T-helper 2 cell treated with Interferon-gamma antibody and Interleukin-4, amounts not matched to agents 5 μg/mL and 100 μg/mL, for 36 hours (primary cell): ENCODE measurements around the gene GAS1.

Source experiments
- DNase-seq: peaks from one replicate; pipeline ENCODE4 v3.0.0; 2021; ENCODE audit warnings: low spot score
- H3K27ac Mint-ChIP-seq: one replicate; pipeline ENCODE4 v1.8.0; 2021; ENCODE audit warnings: mild to moderate bottlenecking, mixed read lengths
- H3K27me3 Mint-ChIP-seq: one replicate; pipeline ENCODE4 v1.8.0; 2021; ENCODE audit warnings: low read depth, mixed read lengths
- H3K36me3 Mint-ChIP-seq: one replicate; pipeline ENCODE4 v1.8.0; 2021; ENCODE audit warnings: low read depth, mixed read lengths
- H3K4me1 Mint-ChIP-seq: one replicate; pipeline ENCODE4 v1.8.0; 2021; ENCODE audit warnings: low read depth, mixed read lengths
- H3K4me3 Mint-ChIP-seq: one replicate; pipeline ENCODE4 v1.8.0; 2022; ENCODE audit warnings: mild to moderate bottlenecking, moderate library complexity, mixed read lengths
- H3K9me3 Mint-ChIP-seq: one replicate; pipeline ENCODE4 v1.8.0; 2021; ENCODE audit warnings: mixed read lengths

The GAS1 gene

DNA sequence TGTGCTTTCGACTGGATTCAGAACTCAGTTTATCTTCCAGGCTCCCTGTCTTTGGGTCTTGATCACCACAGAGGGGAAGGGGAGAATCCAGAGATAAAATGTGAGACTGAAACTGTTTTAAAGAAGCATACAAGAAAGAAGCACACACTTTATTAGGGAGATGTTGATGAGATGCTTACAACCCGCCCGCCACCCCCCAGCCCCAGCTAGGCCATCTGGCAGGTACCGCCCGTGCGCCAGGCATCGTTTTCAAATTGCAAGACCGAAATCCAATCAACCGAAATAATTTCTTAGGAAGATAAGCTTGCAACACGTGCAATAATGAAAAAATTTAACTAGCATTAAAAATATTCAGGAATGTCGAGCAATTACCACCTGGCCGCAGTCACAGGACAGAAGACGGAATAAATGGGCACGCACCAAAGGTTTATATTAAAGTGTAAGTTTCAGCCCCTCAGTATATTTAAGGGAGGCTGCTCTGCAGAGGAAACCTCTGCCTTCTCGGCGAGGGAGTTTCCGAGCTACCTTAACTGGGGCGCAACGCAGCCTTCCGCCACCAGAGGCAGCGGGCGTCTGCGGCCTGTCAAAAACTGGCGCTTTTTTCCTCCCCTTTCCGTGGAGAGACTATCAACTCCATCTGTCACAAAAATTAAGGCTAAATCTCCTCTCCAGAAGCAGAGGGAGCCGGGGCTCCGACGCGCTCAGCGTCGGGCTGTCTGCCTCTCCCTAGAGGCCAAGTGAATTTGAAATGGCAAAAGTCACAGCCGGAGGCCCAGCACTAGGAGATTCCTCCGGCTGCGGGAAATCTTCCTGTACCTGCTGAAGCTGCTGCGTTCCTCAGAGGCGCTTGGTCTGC is 996 bp upstream of the GAS1 start:
- Mint-ChIP-seq H3K4me3 (peak overlapping the region; percentile 85), H3K4me1 (peaks cover 4% of the 10 kb centered on the region), H3K36me3 (no peaks in the 10 kb centered on the region), H3K27ac (no peak overlapping the region), H3K9me3 (peaks cover 17% of the 10 kb centered on the region), H3K27me3 (peaks cover 25% of the 10 kb centered on the region)
- DNase-seq, result peak; percentile 62

DNA sequence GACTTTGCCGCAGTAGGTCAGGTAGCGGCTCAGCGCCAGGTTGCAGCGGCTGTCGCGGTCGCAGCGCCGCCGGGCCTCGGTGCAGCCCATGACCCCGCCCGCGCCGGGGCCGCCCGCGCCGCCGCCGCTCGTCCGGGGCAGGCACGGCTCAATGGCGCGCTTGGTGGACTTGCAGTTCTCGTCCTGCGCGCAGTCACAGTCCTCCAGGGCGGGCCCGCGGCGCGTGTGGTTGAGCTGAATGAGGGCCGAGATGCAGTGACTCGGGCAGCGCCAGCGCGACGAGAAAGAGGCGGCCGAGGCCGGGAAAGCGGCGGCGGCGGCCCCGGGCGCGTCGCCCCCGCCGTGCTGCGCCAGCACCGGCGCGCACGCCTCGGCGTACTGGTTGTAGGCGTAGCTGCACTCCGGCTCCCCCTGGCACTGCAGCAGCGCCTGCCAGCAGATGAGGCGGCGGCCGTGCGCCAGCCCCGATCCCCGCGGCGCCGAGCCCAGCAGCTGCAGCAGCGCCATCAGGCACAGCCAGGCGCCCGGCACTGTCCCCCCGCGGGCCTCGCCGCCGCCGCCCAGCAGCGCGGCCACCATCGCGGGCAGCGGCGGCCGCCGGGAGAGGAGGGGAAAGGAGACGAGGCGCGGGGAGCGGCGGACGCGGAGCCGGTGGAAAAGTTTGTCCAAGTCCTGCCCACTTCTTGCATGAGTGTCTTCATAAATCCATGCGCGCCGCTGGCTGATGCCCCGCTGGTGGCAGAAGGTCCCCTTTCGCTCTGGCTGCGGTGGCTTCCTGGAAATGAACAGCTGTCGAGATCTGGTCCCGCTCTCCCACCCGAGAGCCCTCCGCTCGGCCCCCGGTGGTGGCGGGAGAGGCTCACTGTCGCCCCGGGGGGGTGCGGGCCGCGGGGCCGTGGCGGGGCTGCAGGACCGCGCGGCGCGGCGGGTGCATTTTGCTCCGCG is 833 bp downstream of the GAS1 start:
- Mint-ChIP-seq H3K27me3 (peaks cover 43% of the 10 kb centered on the region), H3K4me3 (peak overlapping the region; percentile 74), H3K36me3 (no peaks in the 10 kb centered on the region), H3K9me3 (peaks cover 4% of the 10 kb centered on the region), H3K4me1 (peaks cover 4% of the 10 kb centered on the region), H3K27ac (no peak overlapping the region)
- peak; percentile 62 for DNase-seq

DNA sequence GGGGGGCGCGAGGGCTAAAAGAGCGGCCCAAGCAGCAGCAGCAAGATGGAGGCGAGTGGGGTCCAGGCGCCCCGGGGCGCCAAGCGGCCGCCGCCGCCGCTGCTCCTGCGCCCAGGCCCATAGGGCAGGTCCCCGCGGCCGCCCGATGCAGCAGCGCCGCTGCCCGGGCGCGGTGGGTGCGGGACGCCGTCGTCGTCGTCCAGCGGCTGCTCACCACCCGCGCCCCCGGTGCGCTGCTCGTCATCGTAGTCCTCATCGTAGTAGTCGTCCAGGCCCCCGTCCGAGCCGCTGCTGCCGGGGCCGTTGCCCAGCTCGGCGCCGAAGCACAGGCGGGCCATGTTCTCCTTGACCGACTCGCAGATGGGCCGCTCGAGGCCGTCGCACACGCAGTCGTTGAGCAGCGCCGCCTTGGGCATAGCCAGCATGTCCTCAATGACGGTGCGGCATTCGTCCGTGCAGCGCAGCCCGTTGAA is 1.5 kb downstream of the GAS1 start:
- no peak for DNase-seq
- no peaks in the 10 kb centered on the region for H3K36me3 Mint-ChIP-seq
- peaks cover 4% of the 10 kb centered on the region for H3K4me1 Mint-ChIP-seq
- no peaks in the 10 kb centered on the region for H3K9me3 Mint-ChIP-seq
- peaks cover 50% of the 10 kb centered on the region for H3K27me3 Mint-ChIP-seq
- peak overlapping the region; percentile 74 for H3K4me3 Mint-ChIP-seq
- H3K27ac Mint-ChIP-seq, result no peak overlapping the region

DNA sequence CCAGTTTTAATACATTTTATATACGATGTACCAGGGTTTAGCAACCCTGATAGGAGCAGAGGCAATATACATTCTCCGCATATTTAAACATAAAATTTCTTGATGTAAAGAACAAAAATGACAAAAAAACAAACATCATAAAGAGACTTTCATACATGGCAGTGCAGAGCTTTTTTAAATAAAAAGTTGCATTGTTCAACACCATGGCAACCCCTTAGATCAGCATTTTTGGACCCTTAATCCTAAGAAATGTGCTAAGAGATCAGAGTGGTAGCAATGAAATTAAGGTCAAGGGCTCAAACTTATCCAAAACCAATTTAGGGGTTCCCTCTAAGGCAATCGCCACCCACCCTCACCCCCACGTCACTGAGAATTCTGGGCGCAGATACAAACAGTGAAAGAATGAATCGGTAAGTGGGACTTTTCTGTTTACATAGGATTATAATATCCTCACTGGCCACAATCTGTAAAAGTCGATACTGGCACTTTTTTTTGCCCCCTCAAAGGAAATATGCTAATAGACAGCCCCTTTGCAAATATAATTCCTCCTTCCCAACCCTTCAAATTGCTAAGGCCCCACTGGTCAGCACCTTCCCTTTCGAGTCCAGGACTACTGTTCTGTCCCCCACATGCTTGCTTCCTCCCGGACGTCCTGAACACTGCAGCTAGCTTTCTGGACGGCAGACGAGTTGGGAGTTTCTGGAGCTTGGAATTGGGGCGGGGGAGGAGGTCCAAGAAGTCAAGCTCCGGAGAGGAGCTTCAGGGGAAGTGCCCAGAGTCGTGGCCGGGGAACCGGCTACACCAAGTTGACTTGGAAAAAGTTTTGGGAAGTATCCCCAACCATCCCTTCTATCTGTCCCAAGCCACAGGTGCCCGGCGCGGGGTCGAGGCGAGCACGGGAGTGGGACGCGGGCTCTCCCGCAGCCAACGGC is 2.2 kb downstream of the GAS1 start:
- DNase-seq, result no peak
- no peaks in the 10 kb centered on the region for H3K36me3 Mint-ChIP-seq
- no peaks in the 10 kb centered on the region for H3K9me3 Mint-ChIP-seq
- H3K27me3 Mint-ChIP-seq, result peaks cover 53% of the 10 kb centered on the region
- peak overlapping the region; percentile 56 for H3K4me3 Mint-ChIP-seq
- peaks cover 4% of the 10 kb centered on the region for H3K4me1 Mint-ChIP-seq
- no peak overlapping the region for H3K27ac Mint-ChIP-seq

DNA sequence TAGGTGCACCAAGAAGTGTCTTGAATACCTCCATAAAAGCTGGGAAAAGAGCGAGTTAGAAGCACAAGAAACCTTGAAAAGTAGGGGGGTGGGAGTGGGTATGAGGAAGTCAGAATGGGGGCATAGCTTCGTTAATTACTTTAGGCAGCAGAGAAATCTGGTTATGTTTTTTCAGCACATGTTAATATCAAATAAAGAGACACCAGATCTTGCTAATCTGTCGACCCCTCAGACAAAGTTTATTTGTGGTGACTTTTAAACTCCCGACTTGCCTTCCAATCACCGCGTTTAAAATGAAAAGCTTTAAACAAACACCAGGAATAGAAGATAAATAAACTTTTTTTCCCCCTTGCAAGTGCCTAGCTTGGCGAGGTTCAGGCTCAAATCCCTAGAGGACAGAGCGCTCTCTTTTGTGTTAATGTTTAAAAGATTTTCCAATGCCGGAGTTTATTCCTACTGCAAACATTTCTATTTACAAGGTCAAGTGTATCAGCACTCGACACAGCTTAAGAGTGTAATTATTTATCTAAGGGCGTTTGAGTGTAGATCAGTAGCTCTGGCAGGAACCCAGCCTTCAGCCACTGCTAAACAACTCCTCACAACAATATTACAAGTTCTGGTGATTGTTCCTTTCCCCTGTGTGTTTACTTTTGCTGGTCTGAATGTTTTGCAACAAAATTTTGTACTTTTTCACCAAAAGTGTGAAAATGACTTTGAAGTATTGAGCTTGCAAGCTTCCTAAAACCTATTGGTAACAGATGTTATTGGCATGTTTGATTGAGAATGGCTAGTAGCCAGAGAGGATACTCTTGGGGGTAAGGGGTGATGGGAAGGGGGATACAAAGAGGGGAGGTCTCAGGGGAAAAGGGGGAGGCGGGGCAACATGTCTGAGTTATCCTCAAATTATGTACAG is 3.8 kb downstream of the GAS1 start:
- H3K4me3 Mint-ChIP-seq, result no peak overlapping the region
- no peaks in the 10 kb centered on the region for H3K4me1 Mint-ChIP-seq
- DNase-seq, result no peak

DNA sequence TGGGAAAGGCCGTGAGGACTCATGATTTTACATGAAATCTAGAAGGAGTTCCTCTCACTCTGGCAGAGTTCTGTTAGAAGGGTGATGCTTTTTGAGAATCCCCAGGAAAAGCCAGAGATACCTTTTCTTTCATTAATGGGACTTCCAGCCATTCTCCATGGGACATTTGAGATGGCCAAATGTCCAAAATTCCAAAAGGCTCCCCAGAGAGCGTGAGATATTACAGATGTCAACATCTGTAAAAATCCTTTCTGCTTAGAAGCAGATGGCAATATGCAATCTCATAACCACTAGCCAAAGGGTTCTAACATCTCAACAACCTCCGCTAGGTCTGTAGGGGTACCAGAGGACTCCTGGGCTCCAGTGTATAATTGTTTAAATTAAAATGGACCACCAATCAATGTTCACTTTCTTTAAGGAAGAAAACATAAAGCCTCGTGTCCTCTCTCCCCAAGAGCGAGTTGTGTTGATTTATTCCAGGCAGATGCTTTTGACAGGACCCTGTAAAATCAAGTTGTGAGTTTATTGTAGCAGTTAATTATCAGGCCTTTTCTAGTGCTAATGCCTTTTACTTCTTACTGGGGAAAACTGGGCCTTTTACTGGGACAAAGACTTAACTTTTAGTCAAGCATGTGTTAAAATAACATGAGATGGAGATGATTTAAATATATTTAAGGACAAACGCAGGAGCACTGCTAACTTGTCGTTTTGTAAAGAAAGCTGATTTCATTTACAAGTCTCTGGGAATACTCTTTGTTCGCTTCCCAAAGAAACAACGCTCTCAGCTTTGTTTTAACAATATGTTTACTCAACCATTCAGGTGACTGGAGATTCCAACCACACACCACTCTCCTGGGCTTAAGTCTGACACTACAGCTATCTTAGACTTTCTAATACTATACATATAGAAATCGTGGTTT is 4.8 kb downstream of the GAS1 start:
- Mint-ChIP-seq H3K27me3 (peaks cover 65% of the 10 kb centered on the region), H3K9me3 (no peaks in the 10 kb centered on the region), H3K4me3 (no peak overlapping the region), H3K27ac (no peak overlapping the region), H3K36me3 (no peaks in the 10 kb centered on the region), H3K4me1 (no peaks in the 10 kb centered on the region)
- no peak for DNase-seq

More for the DNA sequence above, 3.8 kb downstream of the GAS1 start:
- Mint-ChIP-seq H3K27ac (no peak overlapping the region), H3K36me3 (no peaks in the 10 kb centered on the region), H3K9me3 (no peaks in the 10 kb centered on the region), H3K27me3 (peaks cover 65% of the 10 kb centered on the region)

DNA sequence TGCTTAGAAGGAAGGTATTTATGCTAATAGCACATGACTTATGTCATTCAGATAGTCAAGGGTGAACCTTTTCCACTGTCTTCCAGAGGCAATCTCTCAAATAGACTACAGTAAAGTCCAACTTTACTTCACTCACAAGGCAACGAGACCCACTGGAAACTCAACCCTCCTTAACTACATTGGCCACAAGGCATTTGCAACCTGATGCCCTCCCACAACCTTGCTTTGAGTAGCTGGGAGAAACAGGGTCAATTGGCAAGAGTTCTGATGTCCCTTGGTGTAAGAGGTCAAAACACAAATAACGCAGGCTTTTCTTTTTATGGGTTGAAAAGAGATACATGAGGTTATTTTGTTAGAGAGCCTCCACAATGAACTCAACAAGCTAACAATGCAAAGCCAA is 6.1 kb downstream of the GAS1 start:
- H3K4me1 Mint-ChIP-seq, result no peaks in the 10 kb centered on the region
- no peak overlapping the region for H3K27ac Mint-ChIP-seq
- H3K4me3 Mint-ChIP-seq, result no peak overlapping the region
- no peaks in the 10 kb centered on the region for H3K9me3 Mint-ChIP-seq
- H3K27me3 Mint-ChIP-seq, result peaks cover 65% of the 10 kb centered on the region
- no peak for DNase-seq
- H3K36me3 Mint-ChIP-seq, result no peaks in the 10 kb centered on the region

DNA sequence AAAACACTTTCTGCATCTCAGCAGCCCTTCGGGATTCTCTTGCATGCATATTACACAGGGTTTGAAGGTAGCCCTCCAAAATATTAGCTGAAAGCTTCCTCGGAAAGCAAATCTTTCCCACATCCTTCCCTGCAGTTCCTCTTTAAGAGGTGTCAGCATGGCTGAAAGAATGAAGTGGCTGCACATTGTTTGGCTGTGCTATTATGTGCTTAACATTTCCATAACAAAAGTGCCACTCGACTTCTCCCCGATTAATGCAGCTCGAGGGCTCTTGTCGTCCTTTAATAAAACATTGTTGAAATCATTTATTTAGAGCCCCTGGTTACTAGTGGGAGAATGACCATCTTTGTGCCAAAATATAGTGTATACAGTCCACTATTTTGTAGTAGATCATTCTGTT is 6.5 kb downstream of the GAS1 start:
- peaks cover 63% of the 10 kb centered on the region for H3K27me3 Mint-ChIP-seq

DNA sequence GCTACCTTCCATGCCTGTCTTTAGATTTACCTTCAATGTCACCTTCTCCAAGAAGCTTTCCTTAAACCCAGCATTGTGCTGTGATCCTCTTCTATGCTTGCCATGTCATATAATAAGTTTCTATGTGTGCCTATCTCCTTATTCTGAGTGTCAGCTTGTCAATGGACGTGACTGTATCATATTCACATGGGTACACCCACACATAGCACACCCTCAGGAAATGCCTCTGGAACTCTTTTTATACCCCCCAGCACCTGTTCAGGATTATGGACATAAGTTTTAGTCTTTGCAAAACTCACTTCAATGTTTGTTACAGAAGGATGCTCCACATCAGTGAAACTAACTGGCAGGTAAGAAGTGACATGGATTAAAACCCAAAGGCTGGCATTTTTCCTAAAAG is 7.4 kb downstream of the GAS1 start:
- Mint-ChIP-seq H3K27me3 (peaks cover 58% of the 10 kb centered on the region), H3K9me3 (no peaks in the 10 kb centered on the region), H3K27ac (no peak overlapping the region), H3K36me3 (no peaks in the 10 kb centered on the region), H3K4me1 (no peaks in the 10 kb centered on the region), H3K4me3 (no peak overlapping the region)
- no peak for DNase-seq

More for the DNA sequence above, 6.5 kb downstream of the GAS1 start:
- no peak overlapping the region for H3K4me3 Mint-ChIP-seq
- H3K9me3 Mint-ChIP-seq, result no peaks in the 10 kb centered on the region
- no peak for DNase-seq
- no peak overlapping the region for H3K27ac Mint-ChIP-seq
- H3K4me1 Mint-ChIP-seq, result no peaks in the 10 kb centered on the region
- no peaks in the 10 kb centered on the region for H3K36me3 Mint-ChIP-seq

DNA sequence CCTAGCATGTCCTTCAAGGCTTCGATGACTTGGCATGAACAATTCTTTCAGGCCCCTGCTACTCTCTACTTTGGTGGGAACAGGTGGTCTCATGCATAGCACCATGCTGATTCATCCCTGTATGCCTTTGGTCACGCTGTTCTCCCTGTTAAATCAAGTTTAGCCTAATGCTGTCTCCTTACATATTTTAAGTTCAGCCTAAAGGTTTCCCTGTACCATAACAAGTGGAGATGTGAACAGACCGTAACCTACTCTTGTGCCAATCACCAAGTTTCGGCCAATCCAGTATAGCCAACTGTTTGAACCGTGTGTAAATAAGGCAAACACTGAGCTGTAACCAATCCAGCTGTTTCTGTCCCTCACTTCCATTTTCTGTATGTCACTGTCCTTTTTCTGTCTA is 8.0 kb downstream of the GAS1 start:
- Mint-ChIP-seq H3K36me3 (no peaks in the 10 kb centered on the region), H3K4me3 (no peak overlapping the region), H3K27ac (no peak overlapping the region), H3K27me3 (peaks cover 53% of the 10 kb centered on the region), H3K9me3 (no peaks in the 10 kb centered on the region), H3K4me1 (no peaks in the 10 kb centered on the region)
- no peak for DNase-seq

DNA sequence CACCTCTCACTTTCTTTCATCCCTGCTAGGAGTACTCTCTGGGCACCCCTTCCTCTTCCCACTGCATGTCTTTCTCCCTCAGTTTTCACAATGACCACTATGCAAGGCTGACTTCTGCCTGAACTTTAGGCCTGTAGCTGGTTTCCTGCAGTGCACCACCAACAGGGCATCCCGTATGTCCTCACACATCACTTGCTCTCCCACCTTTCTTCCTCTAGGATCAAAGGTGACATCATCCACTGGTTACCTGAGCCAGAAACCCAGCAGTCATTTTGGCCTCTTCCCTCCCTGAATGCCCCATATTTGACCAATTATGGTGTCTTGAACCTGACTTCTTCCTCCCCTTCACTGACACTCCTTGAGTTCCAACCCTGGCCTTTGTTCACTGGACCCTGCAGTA is 8.5 kb downstream of the GAS1 start:
- Mint-ChIP-seq H3K27me3 (peaks cover 48% of the 10 kb centered on the region), H3K9me3 (no peaks in the 10 kb centered on the region), H3K4me1 (no peaks in the 10 kb centered on the region)

DNA sequence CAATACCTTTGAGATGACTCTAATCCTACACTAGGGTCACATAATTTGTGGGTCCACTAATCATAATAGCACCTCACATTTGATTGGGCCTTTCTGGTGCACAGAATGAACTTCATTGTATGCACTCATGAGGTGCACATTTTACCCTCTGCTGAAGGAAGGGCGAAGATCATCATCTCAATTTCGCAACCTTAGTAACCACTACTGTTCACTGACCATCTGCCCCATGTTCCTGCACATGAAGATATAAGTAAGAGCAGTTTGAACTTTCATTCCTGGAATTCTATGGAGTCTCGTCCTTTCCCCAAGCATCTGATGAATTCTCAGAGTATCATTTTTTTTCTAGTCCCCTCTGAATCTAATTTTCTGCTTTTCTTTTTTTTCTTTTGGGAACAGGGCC is 21.2 kb downstream of the GAS1 start:
- H3K9me3 Mint-ChIP-seq, result peaks cover 3% of the 10 kb centered on the region
- peaks cover 4% of the 10 kb centered on the region for H3K27me3 Mint-ChIP-seq
- H3K4me3 Mint-ChIP-seq, result no peak overlapping the region
- DNase-seq, result no peak
- H3K36me3 Mint-ChIP-seq, result no peaks in the 10 kb centered on the region
- H3K27ac Mint-ChIP-seq, result no peak overlapping the region
- no peaks in the 10 kb centered on the region for H3K4me1 Mint-ChIP-seq

More for the DNA sequence above, 8.5 kb downstream of the GAS1 start:
- Mint-ChIP-seq H3K27ac (no peak overlapping the region), H3K36me3 (no peaks in the 10 kb centered on the region), H3K4me3 (no peak overlapping the region)
- no peak for DNase-seq
